PFSK-1 (cell line): Measurements from ENCODE around the gene BOC.

ENCODE experiments used
- FOXP2 ChIP-seq: optimal IDR thresholded peaks from 2 replicates; pipeline ENCODE3; 2011; ENCODE audit warnings: borderline replicate concordance, control low read depth, inconsistent platforms; ENCODE audit not compliant: insufficient read depth; ENCODE audit errors: extremely low read length, extremely low read depth
- POLR2AphosphoS5 ChIP-seq: IDR thresholded peaks from 2 replicates; pipeline ENCODE4 v1.6.1; 2012; ENCODE audit warnings: low read depth, mild to moderate bottlenecking, control low read depth, low read length, moderate library complexity
- SIN3A ChIP-seq: IDR thresholded peaks from 2 replicates; pipeline ENCODE4 v1.6.1; 2012; ENCODE audit warnings: mild to moderate bottlenecking, low read length, moderate library complexity, borderline replicate concordance; ENCODE audit not compliant: insufficient read depth
- TAF1 ChIP-seq: IDR thresholded peaks from 2 replicates; pipeline ENCODE4 v1.6.1; 2012; ENCODE audit warnings: low read length, control low read depth, borderline replicate concordance; ENCODE audit not compliant: insufficient read depth
- TF ChIP-seq, protein P1 (sequence below), 2 experiments: IDR thresholded peaks; 2 replicates each; pipeline versions ENCODE4 v1.6.1 to v1.8.0; 2011 to 2012; ENCODE audit warnings: low read depth in 2 of 2, low read length in 2 of 2, control low read depth in 1 of 2, inconsistent platforms in 1 of 2, mild to moderate bottlenecking in 1 of 2, moderate library complexity in 1 of 2; ENCODE audit not compliant: insufficient read depth in 1 of 2

BOC gene

DNA sequence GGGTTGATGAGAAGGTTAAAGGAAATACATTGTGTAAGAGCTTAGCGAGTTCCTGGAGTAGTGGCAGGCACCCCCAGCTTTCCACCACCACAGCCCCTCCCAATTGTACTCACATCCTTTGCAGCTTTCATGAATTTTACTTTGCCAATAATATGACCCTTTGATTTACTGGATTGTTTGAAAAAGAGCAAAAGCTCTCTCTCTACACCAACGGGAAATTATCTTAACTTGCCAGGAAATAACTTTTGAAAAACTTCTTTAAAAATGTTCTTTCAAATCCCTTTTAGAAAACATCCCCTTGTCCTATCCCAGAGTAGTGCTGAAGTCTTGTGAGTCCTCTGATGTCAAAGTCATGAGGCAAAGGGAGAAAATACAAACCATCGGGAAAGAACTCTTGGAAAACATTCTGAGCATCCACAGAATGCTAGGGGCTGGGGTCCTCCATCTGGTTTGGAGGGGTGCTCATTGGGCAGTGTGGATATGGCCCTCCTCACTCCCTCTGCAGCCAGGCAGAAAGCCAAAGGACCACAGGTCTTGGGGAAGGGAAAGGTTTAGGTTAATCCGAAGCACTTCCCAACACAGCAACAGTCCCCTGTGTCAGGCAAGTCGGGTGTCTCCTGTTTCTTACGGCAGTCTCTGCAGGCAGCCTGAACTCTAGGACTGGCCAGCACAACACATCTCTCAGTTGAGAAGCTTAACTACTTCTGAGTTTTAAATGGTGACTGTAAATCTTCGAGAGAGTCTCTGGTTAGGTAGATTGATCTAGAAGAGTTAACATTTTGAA lies 36.5 kb downstream of the BOC start:
- TF ChIP-seq, protein P1, sequence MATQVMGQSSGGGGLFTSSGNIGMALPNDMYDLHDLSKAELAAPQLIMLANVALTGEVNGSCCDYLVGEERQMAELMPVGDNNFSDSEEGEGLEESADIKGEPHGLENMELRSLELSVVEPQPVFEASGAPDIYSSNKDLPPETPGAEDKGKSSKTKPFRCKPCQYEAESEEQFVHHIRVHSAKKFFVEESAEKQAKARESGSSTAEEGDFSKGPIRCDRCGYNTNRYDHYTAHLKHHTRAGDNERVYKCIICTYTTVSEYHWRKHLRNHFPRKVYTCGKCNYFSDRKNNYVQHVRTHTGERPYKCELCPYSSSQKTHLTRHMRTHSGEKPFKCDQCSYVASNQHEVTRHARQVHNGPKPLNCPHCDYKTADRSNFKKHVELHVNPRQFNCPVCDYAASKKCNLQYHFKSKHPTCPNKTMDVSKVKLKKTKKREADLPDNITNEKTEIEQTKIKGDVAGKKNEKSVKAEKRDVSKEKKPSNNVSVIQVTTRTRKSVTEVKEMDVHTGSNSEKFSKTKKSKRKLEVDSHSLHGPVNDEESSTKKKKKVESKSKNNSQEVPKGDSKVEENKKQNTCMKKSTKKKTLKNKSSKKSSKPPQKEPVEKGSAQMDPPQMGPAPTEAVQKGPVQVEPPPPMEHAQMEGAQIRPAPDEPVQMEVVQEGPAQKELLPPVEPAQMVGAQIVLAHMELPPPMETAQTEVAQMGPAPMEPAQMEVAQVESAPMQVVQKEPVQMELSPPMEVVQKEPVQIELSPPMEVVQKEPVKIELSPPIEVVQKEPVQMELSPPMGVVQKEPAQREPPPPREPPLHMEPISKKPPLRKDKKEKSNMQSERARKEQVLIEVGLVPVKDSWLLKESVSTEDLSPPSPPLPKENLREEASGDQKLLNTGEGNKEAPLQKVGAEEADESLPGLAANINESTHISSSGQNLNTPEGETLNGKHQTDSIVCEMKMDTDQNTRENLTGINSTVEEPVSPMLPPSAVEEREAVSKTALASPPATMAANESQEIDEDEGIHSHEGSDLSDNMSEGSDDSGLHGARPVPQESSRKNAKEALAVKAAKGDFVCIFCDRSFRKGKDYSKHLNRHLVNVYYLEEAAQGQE (IDR thresholded peaks at IDR 0.05; ENCODE audit: insufficient read depth in 1 of 2, low read depth in 2 of 2, low read length in 2 of 2) = no peak
- no peak for TF ChIP-seq SIN3A
- no peak for TF ChIP-seq TAF1
- no peak for TF ChIP-seq FOXP2
- TF ChIP-seq POLR2AphosphoS5 = no peak

DNA sequence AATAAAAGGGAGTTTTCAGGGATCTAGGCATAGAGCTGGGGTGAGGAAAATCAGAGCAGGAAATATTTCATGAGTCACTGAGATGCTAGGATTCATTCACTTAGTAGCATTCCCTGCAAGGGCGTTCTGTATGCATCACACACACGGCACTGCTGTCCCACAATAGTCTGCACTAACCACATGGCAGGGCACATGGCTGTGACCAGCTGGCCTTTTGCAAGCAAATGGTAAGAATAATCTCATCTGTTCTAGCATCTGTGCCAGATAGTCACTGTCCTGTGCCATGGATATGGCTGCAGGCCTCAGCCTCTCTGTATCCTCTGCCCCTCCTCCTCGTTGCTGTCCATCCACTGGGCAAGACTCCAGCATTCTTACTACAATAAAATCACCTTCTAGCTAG lies 37.8 kb downstream of the BOC start:
- TF ChIP-seq, protein P1 (IDR thresholded peaks at IDR 0.05; ENCODE audit: insufficient read depth in 1 of 2, low read depth in 2 of 2, low read length in 2 of 2) = 0 out of 4 replicates have a peak, but pooled peaks of 1 of the 2 experiments have one; percentile 15
- TF ChIP-seq TAF1 (no peak), FOXP2 (no peak)

DNA sequence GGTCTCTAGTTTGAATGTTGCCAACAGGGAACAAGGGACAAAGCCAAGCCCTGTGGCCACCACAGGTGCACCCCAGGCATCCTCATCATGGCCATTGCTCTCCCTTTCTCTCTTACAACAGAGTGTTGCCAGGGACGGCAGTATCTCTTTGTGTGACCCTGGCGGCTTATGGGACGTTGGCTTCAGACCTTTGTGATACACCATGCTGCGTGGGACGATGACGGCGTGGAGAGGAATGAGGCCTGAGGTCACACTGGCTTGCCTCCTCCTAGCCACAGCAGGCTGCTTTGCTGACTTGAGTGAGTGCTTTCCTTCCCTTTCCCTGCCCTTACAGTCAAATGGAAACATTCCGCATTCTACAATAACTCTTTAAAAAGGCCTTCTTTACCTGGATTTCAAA lies 38.2 kb downstream of the BOC start:
- TF ChIP-seq, protein P1 (IDR thresholded peaks at IDR 0.05; ENCODE audit: insufficient read depth in 1 of 2, low read depth in 2 of 2, low read length in 2 of 2) = no peak
- TF ChIP-seq SIN3A = no peak
- TF ChIP-seq POLR2AphosphoS5 = no peak

DNA sequence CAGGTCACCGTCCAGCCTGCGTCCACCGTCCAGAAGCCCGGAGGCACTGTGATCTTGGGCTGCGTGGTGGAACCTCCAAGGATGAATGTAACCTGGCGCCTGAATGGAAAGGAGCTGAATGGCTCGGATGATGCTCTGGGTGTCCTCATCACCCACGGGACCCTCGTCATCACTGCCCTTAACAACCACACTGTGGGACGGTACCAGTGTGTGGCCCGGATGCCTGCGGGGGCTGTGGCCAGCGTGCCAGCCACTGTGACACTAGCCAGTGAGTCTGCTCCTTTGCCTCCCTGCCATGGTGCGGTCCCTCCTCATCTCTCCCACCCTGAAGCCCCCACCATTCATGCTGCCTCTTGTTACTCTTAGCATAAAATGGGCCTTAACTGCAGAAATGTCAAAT lies 39.2 kb downstream of the BOC start:
- TF ChIP-seq, protein P1 (IDR thresholded peaks at IDR 0.05; ENCODE audit: insufficient read depth in 1 of 2, low read depth in 2 of 2, low read length in 2 of 2) = no peak
- TF ChIP-seq SIN3A = no peak
- no peak for TF ChIP-seq POLR2AphosphoS5
- no peak for TF ChIP-seq TAF1
- TF ChIP-seq FOXP2 = no peak

DNA sequence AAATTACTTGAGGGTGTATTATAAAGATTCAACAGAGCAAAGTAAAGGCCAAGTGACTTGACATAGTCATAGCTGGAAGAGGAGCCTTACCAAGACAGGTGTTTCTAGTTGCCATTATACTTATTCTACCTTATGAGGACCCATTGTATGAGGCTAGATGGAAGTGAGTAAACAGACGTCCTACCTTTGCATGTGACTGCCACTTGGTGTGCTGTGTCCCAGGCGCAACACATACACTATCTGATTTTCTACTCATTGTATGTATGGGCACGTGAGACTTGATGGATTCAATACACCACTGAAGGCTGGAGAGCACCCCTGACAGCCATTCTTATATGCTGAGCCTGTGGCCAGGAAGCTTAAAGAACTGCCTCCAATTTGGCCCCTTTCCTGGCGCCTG lies 40.5 kb downstream of the BOC start:
- TF ChIP-seq SIN3A (no peak), TAF1 (no peak), FOXP2 (no peak), POLR2AphosphoS5 (no peak)
- TF ChIP-seq, protein P1 (IDR thresholded peaks at IDR 0.05; ENCODE audit: insufficient read depth in 1 of 2, low read depth in 2 of 2, low read length in 2 of 2) = no peak
